Activated T-cell treated with anti-CD3 and anti-CD28 coated beads for 4 hours (primary cell): ENCODE measurements around the gene ZNF541.

Experiments
- DNase-seq: peaks from one replicate; pipeline ENCODE4 v3.0.0-alpha.2; 2020

ZNF541 gene

DNA sequence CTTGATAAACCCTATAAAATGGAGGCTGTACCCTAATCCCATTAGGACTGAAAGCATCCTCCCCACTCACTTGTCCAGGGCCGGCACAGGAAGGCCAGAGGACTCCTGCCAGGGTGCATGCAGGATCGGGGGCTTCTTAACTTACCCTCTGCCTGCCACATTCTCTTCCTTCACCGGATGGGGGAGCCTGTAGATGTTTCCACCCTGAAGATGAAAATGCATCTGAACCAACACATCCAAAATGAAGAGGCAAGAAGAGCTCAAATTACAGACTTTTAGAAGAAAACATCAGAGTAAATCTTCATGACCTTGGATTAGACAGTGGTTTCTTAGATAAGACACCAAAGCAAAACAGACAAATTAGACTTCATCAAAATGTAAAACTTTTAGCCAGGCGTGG is 32.2 kb downstream of the ZNF541 start:
- DNase-seq, result no peak

DNA sequence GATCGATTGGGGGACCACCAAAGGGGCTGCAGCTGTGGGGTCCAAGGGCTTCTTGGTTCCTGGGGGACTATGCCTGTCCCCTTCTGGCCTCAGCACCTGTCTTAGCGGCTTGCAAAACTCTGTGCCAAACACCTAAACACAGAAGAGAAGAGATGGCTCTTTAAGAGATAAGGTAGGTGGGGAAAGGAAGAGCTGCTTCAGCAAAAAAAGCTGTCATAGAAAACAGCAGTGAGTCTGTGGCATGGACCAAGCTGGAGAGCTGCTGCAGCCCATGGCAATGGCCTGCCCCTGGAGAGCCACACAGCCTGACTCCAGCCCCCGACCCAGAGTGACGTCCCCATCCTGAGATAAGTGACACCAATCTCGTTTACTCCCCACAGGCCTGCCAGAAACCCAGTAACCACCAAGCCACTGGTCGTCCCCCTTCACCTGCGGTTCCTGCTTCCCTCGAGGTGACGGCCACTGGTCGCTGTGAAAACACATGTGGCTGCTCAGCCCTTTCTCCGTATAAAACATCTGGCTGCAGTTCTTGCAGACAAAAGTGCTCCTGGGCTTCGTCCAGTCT is 33.1 kb downstream of the ZNF541 start:
- DNase-seq, result no peak

GRCh38 chr19:47538812-47539211 is 34.1 kb downstream of the ZNF541 start:
- no peak for DNase-seq

DNA sequence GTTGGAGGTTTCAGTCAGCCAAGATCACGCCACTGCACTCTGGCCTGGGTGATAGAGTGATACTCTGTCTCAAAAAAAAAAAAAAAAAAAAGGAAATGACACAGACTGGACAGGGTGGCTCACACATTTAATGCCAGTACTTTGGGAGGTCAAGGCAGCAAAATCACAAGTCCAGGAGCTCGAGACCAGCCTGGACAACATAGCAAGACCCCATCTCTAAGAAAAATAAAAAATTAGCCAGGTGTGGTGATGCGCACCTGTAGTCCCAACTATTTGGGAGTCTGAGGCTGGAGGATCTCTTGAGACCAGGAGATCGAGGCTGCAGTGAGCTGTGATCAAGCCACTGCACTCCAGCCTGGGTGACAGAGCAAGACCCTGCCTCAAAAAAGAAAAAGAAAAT is 35.5 kb downstream of the ZNF541 start:
- no peak for DNase-seq

DNA sequence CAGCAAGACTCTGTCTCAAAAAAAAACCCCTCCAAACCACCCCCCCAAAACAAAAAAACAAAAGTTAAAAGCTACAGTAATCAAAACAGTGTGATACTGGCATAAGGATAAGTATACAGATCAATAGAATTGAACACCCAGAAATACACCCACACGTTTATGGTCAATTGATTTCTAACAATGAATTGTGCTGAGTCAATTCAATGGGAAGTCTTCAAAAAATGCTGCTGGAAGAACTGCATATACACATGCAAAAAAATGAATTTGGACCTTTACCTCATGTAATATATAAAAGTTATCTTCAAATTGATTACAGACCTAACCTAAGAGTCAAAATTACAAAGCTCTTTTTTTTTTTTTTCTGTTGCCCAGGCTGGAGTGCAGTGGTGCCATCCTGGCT is 38.3 kb downstream of the ZNF541 start:
- DNase-seq, result no peak

GRCh38 chr19:47531640-47532387 is 41.1 kb downstream of the ZNF541 start:
- no peak for DNase-seq

DNA sequence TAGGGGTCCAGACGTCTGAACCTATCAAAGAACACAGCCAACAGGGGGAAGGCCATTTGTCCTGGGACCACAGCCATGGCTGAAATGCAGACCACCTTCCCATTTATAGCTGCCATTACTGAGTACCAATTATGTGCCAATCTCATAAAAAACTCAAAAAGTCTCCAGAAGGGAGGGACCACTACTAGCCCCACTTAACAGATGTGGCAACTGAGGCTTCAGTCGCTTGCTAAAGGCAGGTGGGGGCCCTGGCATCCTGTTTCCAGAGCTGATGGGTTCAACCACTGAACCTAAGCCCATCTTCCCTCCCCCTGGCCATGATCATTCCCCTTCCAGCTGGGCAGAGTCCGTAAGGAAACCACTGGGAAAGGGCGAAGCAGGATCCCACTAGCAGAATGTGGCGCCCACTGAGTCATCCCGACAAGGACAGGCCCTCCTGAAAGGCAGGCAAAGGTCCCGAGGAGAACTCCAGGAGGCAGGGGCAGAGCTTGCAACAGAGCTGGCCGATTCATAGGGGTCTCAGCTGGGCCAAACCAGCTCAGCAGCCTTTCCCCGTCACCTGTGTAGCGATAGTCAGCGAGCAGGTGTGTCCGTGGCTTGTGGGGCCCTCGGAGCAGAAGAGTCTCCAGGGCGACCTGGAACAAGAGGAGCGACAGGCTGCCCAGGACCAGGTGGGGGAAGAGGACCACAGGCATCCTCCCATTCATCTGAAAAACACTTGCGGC is 43.8 kb downstream of the ZNF541 start:
- no peak for DNase-seq

DNA sequence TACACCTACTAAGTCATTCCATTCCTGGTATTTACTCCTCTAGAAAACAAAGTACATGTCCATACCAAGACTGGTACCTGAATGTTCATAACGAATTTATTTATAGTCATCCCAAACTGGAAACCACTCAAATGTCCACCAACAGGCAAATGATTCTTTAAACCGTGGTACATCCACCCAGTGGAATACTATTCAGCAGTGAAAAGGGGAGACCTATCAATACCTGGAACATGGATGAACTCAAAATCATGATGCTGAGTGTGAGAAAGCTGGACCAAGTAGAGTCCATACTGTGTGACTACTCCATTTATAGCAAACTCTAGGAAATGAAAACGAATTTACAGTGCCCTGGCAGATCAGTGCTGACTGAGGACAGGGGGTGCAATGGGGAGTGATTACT is 46.1 kb downstream of the ZNF541 start:
- no peak for DNase-seq

GRCh38 chr19:47523473-47523872 is 49.5 kb downstream of the ZNF541 start:
- DNase-seq, result no peak
